Neutrophil (primary cell): Measurements from ENCODE around the gene SCAF11.

ENCODE experiments used
- H3K27ac ChIP-seq: fragments of 200-600 bp; sonication (generic); 2 replicates; pipeline ENCODE4 v1.5.1; 2016; ENCODE audit warnings: mild to moderate bottlenecking, moderate library complexity
- H3K27me3 ChIP-seq: fragments of 200-600 bp; sonication (generic); 2 replicates; pipeline ENCODE4 v1.6.0; 2016; ENCODE audit warnings: mild to moderate bottlenecking
- H3K36me3 ChIP-seq: fragments of 200-600 bp; sonication (generic); 2 replicates; pipeline ENCODE4 v1.5.1; 2017
- H3K4me1 ChIP-seq, 2 experiments: fragments of 200-600 bp in 1 of 2; sonication (generic) in 1 of 2; 1 replicate in 1 of 2; 2 replicates in 1 of 2; pipeline versions ENCODE4 v1.5.1 to v1.6.1; 2013 to 2016; ENCODE audit warnings: low read depth in 1 of 2, low read length in 1 of 2, mild to moderate bottlenecking in 1 of 2, moderate library complexity in 1 of 2; ENCODE audit not compliant: control insufficient read depth in 1 of 2, insufficient read depth in 1 of 2
- H3K4me3 ChIP-seq, 2 experiments: fragments of 200-600 bp in 1 of 2; sonication (generic) in 1 of 2; 1 replicate in 1 of 2; 2 replicates in 1 of 2; pipeline ENCODE4 v1.5.1; 2013 to 2016; ENCODE audit warnings: low read depth in 1 of 2, low read length in 1 of 2, mild to moderate bottlenecking in 1 of 2, moderate library complexity in 1 of 2
- H3K9me3 ChIP-seq: fragments of 200-600 bp; sonication (generic); 2 replicates; pipeline ENCODE4 v1.5.1; 2016
- TF ChIP-seq, protein P1 (sequence below): fragments of 200-600 bp; sonication (generic); IDR thresholded peaks from 2 replicates; pipeline ENCODE4 v1.5.1; 2016; ENCODE audit warnings: antibody characterized with exemption

The SCAF11 gene

DNA sequence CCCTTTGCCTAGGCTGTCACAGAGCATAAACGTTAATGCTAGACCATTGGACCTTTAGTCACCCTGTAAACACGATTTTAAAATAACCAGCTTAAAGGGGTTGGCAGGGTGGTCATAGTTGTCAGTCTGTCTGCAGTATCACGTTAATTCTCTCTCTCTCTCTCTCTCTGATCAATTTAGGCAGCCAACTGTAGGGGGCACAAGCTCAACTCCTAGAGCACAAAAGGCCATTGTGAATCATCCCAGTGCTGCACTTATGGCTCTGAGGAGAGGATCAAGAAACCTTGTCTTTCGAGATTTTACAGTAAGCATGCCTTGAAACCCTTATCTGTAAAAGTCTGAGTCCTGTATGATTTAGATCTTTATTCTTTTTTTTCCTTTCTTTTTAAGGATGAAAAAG, 97.1 kb downstream of the SCAF11 start:
- TF ChIP-seq, protein P1, sequence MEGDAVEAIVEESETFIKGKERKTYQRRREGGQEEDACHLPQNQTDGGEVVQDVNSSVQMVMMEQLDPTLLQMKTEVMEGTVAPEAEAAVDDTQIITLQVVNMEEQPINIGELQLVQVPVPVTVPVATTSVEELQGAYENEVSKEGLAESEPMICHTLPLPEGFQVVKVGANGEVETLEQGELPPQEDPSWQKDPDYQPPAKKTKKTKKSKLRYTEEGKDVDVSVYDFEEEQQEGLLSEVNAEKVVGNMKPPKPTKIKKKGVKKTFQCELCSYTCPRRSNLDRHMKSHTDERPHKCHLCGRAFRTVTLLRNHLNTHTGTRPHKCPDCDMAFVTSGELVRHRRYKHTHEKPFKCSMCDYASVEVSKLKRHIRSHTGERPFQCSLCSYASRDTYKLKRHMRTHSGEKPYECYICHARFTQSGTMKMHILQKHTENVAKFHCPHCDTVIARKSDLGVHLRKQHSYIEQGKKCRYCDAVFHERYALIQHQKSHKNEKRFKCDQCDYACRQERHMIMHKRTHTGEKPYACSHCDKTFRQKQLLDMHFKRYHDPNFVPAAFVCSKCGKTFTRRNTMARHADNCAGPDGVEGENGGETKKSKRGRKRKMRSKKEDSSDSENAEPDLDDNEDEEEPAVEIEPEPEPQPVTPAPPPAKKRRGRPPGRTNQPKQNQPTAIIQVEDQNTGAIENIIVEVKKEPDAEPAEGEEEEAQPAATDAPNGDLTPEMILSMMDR: no peak
- no peak overlapping the region for H3K27ac ChIP-seq
- H3K9me3 ChIP-seq: no peaks in the 10 kb centered on the region
- H3K4me3 ChIP-seq: no peak overlapping the region
- no peaks in the 10 kb centered on the region for H3K27me3 ChIP-seq
- H3K36me3 ChIP-seq: peaks cover 67% of the 10 kb centered on the region
- H3K4me1 ChIP-seq: no peaks in the 10 kb centered on the region

- Histone ChIP-seq H3K4me1 (no peaks in the 10 kb centered on the region), H3K36me3 (peaks cover 56% of the 10 kb centered on the region), H3K27ac (no peak overlapping the region), H3K4me3 (no peak overlapping the region), H3K27me3 (no peaks in the 10 kb centered on the region), H3K9me3 (no peaks in the 10 kb centered on the region)
- TF ChIP-seq, protein P1: no peak
Measured at GRCh38 chr12:45890276-45890675, 100.1 kb downstream of the SCAF11 start.

DNA sequence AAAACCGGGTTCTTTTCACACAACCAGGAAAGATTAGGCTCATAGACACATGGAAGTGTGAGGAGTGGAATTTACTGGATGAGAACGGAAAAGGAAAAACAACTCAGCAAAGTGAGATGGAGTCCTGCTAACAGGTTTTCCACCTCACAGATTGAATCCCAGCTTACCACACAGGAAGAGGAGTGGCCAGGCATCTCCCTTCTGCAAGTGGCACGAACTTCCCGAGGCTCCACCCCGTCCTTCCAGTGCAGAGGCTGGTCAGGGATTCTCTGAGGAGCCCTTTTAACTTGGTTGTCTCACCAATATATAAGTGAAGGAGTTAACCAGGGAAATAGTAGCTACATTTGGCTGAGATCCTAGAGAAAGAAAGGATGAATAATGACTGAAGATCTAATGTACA, 102.8 kb downstream of the SCAF11 start:
- no peaks in the 10 kb centered on the region for H3K4me1 ChIP-seq
- H3K27ac ChIP-seq: no peak overlapping the region
- peaks cover 29% of the 10 kb centered on the region for H3K36me3 ChIP-seq

DNA sequence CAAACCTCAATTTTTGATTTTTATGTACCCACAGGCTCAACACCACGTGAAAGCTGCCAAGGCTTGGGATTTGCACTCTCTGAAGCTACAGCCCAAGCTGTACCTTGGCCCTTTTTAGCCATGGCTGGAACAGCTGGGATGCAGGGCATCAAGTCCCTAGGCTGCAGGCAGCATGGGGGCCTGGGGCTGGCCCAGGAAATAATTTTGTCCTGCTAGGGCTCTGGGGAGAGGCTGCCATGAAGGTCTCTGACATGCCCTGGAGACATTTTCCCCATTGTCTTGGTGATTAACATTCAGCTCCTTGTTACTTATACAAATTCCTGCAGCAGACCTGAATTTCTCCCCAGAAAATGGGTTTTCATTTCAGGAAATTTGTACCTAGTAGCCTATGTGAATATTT, 103.7 kb downstream of the SCAF11 start:
- Histone ChIP-seq H3K9me3 (no peaks in the 10 kb centered on the region), H3K36me3 (peaks cover 24% of the 10 kb centered on the region), H3K27ac (no peak overlapping the region), H3K4me3 (no peak overlapping the region), H3K4me1 (no peaks in the 10 kb centered on the region), H3K27me3 (no peaks in the 10 kb centered on the region)
- TF ChIP-seq, protein P1: no peak

More for the DNA sequence above, 102.8 kb downstream of the SCAF11 start:
- no peaks in the 10 kb centered on the region for H3K9me3 ChIP-seq
- TF ChIP-seq, protein P1: no peak
- H3K27me3 ChIP-seq: no peaks in the 10 kb centered on the region
- no peak overlapping the region for H3K4me3 ChIP-seq

GRCh38 chr12:45883187-45883586, 107.2 kb downstream of the SCAF11 start:
- no peak overlapping the region for H3K27ac ChIP-seq
- H3K4me1 ChIP-seq: no peaks in the 10 kb centered on the region
- peaks cover 19% of the 10 kb centered on the region for H3K36me3 ChIP-seq
- no peaks in the 10 kb centered on the region for H3K9me3 ChIP-seq
- TF ChIP-seq, protein P1: no peak
- H3K27me3 ChIP-seq: no peaks in the 10 kb centered on the region
- no peak overlapping the region for H3K4me3 ChIP-seq

GRCh38 chr12:45880533-45880932, 109.8 kb downstream of the SCAF11 start:
- H3K4me3 ChIP-seq: no peak overlapping the region
- H3K4me1 ChIP-seq: no peaks in the 10 kb centered on the region
- H3K27ac ChIP-seq: no peak overlapping the region
- no peaks in the 10 kb centered on the region for H3K9me3 ChIP-seq
- TF ChIP-seq, protein P1: no peak
- H3K36me3 ChIP-seq: peaks cover 12% of the 10 kb centered on the region
- H3K27me3 ChIP-seq: no peaks in the 10 kb centered on the region
